SJCRH30 (cell line): Measurements from ENCODE around the gene NSUN7. TPM values are rescaled to one million over a fixed set of nuclear protein-coding genes. Genes with fewer than 3 reads are reported as not detected.

Source experiments
- total RNA-seq: library from RNA; depleted of rRNA; stranded (reverse); fragments of >200 nt; shearing (Covaris generic); gene quantifications from 2 replicates; pipeline ENCODE4 v1.2.3, GENCODE V29; 2014; rRNA removed

Gene NSUN7
- total RNA-seq, 1 experiment from 2014 or later: 2.0 TPM

Other genes with a start within 250 kb of the NSUN7 start
- not detected in 2 replicates for gene RBM47, start 120.1 kb upstream of the NSUN7 start, total RNA-seq